ENCODE results near the gene SLC7A7.
"Not testable (repeated sequence)": the region's sequence is repeated elsewhere in the genome, so short reads cannot be mapped to it uniquely, and the experiment has no call there.

The SLC7A7 gene

GRCh38 chr14:22786685-22787084 lies 28.6 kb downstream of the SLC7A7 start:
- DNase-seq, result no peak

GRCh38 chr14:22781301-22781991 lies 33.8 kb downstream of the SLC7A7 start:
- no peak for DNase-seq

GRCh38 chr14:22780941-22781300 lies 34.3 kb downstream of the SLC7A7 start:
- DNase-seq, result no peak

- no peak for DNase-seq
Measured at GRCh38 chr14:22780105-22780679, 35.0 kb downstream of the SLC7A7 start.

DNA sequence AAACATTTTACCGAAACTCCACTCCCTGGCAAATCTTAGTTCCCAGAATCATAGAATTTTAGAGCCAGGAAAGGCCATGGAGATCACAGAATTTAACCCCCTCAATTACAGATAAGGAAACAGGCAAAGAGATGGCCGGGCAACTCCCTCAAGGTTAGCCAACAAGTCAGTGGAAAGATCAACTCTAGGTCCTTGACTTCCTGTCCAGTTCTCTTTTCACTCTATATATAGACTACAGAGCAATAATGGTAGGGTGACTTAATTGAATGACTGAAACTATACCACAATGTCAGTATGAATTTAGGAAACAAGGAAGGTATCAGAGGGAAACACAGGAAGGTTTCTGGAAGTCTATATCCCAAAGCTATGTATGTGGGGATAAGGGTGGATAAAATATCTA lies 37.2 kb downstream of the SLC7A7 start:
- no peak for DNase-seq

GRCh38 chr14:22776849-22777248 lies 38.4 kb downstream of the SLC7A7 start:
- not testable (repeated sequence) for DNase-seq

DNA sequence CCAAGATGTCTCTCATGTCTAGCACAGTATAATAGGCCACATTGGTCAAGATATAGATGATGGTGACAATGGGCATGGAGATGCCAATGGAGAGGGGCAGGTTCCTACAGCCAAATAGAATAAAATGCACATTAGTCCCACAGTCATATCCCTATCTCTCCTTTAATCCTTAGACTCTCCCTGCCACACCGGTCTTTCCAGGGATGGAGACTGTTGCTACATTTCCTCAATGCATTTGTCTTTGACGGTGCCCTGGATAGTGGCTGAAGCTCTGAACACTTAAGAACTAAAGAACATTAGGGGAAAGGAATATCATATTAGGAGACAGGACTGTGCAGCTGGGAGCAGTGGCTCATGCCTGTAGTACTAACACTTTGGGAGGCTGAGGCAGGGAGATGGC lies 39.0 kb downstream of the SLC7A7 start:
- no peak for DNase-seq

GRCh38 chr14:22774011-22774706 lies 41.1 kb downstream of the SLC7A7 start:
- no peak for DNase-seq

DNA sequence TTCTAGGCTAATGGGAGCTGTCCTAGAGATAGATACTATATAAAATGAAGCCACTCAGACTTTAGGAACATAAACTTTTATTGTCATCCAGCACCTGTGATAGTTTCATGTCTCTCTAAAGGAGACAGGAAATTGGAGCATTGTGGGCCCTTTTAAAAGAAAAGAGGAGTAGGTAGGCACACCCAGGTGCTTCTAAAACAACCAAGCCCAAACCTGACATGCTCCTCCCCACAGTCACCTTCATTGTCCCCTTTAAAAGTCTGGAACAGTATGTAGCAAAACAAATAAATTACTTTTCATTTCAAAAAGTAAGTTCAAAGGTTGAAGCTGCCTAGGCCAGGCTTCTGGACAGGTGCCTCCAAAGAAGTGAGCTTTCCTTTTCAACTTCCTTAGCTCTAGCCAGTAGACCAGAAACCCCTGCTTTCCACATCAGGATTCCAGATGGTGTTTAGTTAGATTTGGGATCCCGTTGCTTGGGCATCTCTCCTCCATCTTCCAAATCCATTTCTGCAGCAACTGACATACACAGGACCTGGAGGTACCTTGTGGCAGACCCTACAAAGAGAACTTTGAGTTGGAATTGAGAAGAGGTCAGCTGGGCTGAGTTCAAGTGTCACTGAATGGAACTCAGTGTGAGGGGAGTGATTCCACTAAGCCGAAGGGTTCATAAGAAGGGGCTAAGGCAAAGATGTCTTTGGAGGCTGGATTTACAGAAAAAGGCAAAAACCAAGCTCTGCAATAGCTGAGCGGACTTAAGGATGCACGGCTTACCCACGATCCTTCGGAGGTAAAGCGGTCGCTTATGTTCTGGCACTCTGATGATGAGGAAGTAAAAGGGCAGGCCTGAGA lies 41.8 kb downstream of the SLC7A7 start:
- DNase-seq, result no peak

GRCh38 chr14:22772725-22773124 lies 42.5 kb downstream of the SLC7A7 start:
- no peak for DNase-seq

GRCh38 chr14:22770481-22771187 lies 44.6 kb downstream of the SLC7A7 start:
- no peak for DNase-seq

DNA sequence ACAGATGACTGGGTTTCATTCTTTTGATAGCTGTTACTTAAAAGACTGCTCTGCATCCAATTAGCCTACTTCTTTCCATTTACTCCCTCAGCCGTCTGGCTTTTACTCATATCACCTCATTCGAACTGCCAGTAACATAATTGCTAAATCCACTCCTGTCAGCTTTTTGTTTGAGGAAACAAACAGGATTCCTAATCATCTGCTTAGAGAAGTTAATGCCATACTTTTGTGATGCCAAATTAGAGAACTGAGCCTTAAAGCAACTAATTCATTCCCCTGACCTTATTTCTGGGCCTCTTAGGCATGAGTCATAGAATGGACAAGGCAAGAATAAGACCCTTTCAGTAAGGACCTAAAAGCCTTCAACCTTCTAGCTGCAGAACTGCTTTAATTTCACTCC lies 45.9 kb downstream of the SLC7A7 start:
- DNase-seq, result no peak

DNA sequence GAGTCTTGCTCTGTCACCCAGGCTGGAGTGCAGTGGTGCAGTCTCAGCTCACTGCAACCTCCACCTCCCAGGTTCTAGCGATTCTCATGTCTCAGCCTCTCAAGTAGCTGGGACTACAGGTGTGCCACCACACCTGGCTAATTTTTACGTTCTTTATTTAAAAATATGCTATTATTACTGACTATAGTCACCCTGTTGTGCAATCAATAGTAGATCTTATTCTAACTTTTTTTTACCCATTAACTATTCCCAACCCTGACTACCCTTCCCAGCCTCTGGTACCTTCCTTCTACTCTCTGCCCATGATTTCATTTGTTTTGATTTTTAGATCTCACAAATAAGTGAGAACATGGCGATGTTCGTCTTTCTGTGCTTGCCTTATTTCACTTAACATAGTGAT lies 46.3 kb downstream of the SLC7A7 start:
- DNase-seq, result no peak

DNA sequence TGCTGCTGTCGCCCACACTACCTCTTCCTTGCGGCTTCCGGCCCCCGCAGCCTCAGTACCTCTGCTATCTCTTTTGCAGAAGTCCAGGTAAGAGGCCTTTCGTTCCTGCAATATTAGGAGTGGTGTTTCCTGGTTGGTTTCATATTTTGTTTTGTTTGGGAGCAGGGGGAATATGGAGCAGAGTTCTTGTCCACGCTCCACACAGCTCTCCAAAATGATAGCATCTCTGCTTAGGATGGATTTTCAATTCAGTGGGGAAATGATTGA lies 48.0 kb downstream of the SLC7A7 start:
- no peak for DNase-seq

GRCh38 chr14:22766457-22767322 lies 48.5 kb downstream of the SLC7A7 start, which contains the start of gene OXA1L:
TSS of gene OXA1L (plus strand) at chr14:22766688. CDS start at chr14:22766702, 14 bp downstream.
- peak; percentile 95 for DNase-seq

- DNase-seq, result no peak
Measured at GRCh38 chr14:22764382-22764781, 50.9 kb downstream of the SLC7A7 start.

DNA sequence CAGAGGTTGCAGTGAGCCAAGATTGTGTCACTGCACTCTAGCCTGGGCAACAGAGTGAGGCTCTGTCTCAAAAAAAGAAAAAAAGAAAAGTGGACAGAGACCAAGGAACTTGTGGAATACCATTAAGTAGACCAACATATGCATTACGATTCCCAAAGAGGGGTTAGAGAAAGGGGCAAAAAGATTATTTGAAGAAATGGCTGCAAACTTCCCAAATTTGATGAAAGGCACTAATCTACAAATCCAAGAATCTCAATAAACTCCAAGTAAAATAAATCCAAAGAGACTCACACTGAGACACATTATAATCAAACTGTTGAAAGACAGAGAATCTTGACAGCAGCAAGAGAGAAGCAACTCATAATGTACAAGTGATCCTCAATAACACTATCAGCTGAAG lies 53.5 kb downstream of the SLC7A7 start:
- DNase-seq, result no peak

GRCh38 chr14:22757972-22758650 lies 57.1 kb downstream of the SLC7A7 start:
- DNase-seq, result not testable (repeated sequence)

GRCh38 chr14:22753586-22753985 lies 61.6 kb downstream of the SLC7A7 start:
- no peak for DNase-seq

GRCh38 chr14:22752422-22752821 lies 62.8 kb downstream of the SLC7A7 start:
- DNase-seq, result no peak

GRCh38 chr14:22748631-22749068 lies 66.6 kb downstream of the SLC7A7 start:
- no peak for DNase-seq

Data from activated T-cell treated with anti-CD3 and anti-CD28 coated beads, Interleukin-2, amount 50 U/mL, for 48 hours (primary cell).